Upper lobe of left lung (tissue), 4 donors: ENCODE data around the gene NRXN2.
"Not testable (repeated sequence)": the region's sequence is repeated elsewhere in the genome, so short reads cannot be mapped to it uniquely, and the experiment has no call there.

ENCODE experiments used
- CTCF ChIP-seq, 6 experiments: fragments of 450-650 bp in 4 of 6; fragments of 200-600 bp in 2 of 6; sonication (generic) in 2 of 6; IDR thresholded peaks; one replicate each; pipeline ENCODE4 v1.5.1; 2016 to 2019; ENCODE audit warnings: antibody characterized with exemption in 6 of 6
- POLR2AphosphoS5 ChIP-seq, 2 donors: sonication (generic); formaldehyde crosslinking; IDR thresholded peaks; one replicate each; pipeline ENCODE4 v1.5.1; 2017; ENCODE audit warnings: antibody characterized with exemption in 2 of 2

GRCh38 chr11:64701956-64702355 is 21.0 kb downstream of the NRXN2 start:
- not testable (repeated sequence) for TF ChIP-seq CTCF, POLR2AphosphoS5 (IDR thresholded peaks at IDR 0.05)
